Measurements from ENCODE around the gene ANTKMT. TPM values are rescaled to one million over a fixed set of nuclear protein-coding genes. Genes with fewer than 3 reads are reported as not detected.
"Not testable (repeated sequence)": the region's sequence is repeated elsewhere in the genome, so short reads cannot be mapped to it uniquely, and the experiment has no call there.

ANTKMT gene
- total and polyA plus RNA-seq, 2 of the 4 experiments (the other 2 are of a cell fraction): 7.3 to 16.2 TPM

DNA sequence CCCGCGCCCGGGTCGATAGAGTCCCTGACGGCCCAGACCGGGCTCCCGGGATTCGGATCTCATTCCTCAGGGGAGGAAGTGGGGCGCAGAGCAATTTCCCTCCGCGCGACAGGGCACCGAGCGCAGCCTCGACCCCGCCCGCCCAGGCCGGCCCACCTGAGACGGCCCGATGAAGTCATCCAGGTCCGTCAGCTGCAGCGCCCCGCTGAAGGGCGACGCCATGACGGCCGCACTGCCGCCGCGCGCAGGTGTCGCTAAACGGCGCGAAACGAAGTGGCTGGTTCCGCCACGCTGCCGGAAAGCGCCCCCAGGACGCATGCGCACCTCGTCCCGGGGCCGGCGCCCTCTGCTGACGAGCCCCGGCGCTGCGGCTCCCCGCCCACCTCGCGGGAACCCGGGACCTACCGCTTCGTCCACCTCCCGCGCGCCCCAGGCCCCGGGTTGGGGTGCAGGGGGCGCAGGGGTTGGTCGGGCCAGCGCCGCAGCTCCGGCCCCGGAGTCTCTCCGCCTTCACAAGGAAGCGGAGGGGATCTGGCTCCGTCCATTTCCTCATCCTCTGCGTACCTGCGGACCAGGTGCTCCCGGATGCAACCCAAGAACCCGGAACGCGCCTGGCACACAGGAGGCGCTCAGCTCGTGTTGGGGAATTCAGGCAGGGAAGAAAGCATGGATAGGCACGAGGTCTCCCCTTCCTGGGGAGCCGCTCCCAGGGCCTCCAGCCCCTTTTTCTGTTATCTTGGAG, 20.0 kb downstream of the ANTKMT start, which contains the start of gene CIAO3 (continued):
- TF ChIP-seq RFX5 (IDR thresholded peaks at IDR 0.05; ENCODE audit: low read depth, low read length): no peak

DNA sequence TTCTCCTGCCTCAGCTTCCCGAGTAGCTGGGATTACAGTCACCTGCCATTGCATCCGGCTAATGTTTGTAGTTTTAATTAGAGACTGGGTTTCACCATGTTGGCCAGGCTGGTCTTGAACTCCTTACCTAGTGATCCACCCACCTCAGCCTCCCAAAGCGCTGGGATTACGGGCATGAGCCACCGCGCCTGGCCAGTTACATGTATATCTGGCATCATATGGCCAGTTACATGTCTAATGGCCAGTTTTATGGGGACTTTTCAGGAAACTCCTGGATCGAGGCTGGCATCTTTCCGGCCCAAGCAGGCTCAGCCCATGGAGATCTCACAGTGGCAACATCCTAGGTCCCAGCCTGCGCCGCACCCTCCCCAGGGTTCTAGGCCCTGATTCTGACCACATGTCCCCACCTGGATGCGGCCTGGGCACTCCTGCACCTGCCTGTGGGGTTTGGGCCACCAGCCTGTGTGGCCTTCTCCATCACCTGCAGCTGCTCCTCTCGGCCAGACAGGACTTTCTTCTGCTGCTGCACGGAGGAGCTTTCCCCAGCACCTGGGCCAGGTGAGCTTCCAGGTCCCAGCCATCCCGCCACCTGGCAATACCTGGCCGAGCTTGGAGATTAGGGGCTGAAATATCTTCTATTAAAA, 21.2 kb downstream of the ANTKMT start:
- H3K9me1 ChIP-seq (ENCODE audit: insufficient read depth, low read length): peaks cover 4% of the 10 kb centered on the region; the same call in 1 of the 2 replicates
- no peak overlapping the region for H4K8ac ChIP-seq (ENCODE audit: low read depth in 2 of 2, low read length in 2 of 2)
- H3K27ac ChIP-seq (ENCODE audit: insufficient read depth, low read length): no peak overlapping the region
- H3K56ac ChIP-seq (ENCODE audit: extremely low read depth, insufficient read depth, low read length): no peak overlapping the region
- no peak for ATAC-seq (ENCODE audit: low read depth)
- intact Hi-C loops (cut with micrococcal nuclease): loop anchor here (5.0 kb wide), 1 partner anchor 45 kb away; the partner anchor contains the start of genes CHTF18 and RPUSD1
- H3K9me3 ChIP-seq (ENCODE audit: control insufficient read depth, insufficient read depth, low read length): no peaks in the 10 kb centered on the region
- no peak overlapping the region for H3K9ac ChIP-seq (ENCODE audit: low read depth, low read length)
- H2BK5ac ChIP-seq (ENCODE audit: low read depth, low read length, poor library complexity, severe bottlenecking): no peak overlapping the region
- ChIA-PET CTCF (interaction anchor here (0.6 kb wide), 1 partner anchor 43 kb away, joined by 3 read pairs; no protein-coding TSS in a partner anchor), POLR2A (ENCODE audit: unreplicated experiment) (no interaction called here)
- H3K79me1 ChIP-seq (ENCODE audit: low read depth in 1 of 2, low read length in 2 of 2): peaks cover 7 to 18% of the 10 kb centered on the region in 2 experiments
- 0 out of 2 replicates have a peak, but pooled peaks cover 5% of the 10 kb centered on the region for H4K20me1 ChIP-seq (ENCODE audit: insufficient read depth, low read length)
- no TSS peak for BruUV-seq (replicated peaks)
- H2AK5ac ChIP-seq (ENCODE audit: low read depth, low read length): no peak overlapping the region
- H2BK15ac ChIP-seq (ENCODE audit: low read depth, low read length): no peak overlapping the region
- TF ChIP-seq POLR2A (IDR thresholded peaks at IDR 0.05; ENCODE audit: low read depth, low read length): no peak
- no peak for TF ChIP-seq RCOR1 (IDR thresholded peaks at IDR 0.05; ENCODE audit: insufficient replicate concordance, low read length)
- no peak for TF ChIP-seq RFX5 (IDR thresholded peaks at IDR 0.05; ENCODE audit: low read depth, low read length)
- no peak for DNase-seq
- dilution Hi-C loops (cut with HindIII; ENCODE audit: low sequenced_read_pairs, unreplicated experiment): no loop called here
- no peak overlapping the region for H4K5ac ChIP-seq (ENCODE audit: low read depth, low read length)
- H2BK20ac ChIP-seq (ENCODE audit: low read depth, low read length): no peak overlapping the region
- H2AK9ac ChIP-seq (replicated peaks; ENCODE audit: low read depth, low read length, poor library complexity): no peak overlapping the region
- peaks cover 5% of the 10 kb centered on the region; the same call in 1 of the 2 replicates for H3K4me1 ChIP-seq (ENCODE audit: control insufficient read depth, insufficient read depth, low read length)
- H3K23ac ChIP-seq (ENCODE audit: low read depth, low read length): no peak overlapping the region
- H3K4ac ChIP-seq (ENCODE audit: low read depth, low read length): no peak overlapping the region
- H3K18ac ChIP-seq (ENCODE audit: low read depth, low read length): no peak overlapping the region
- H3K4me3 ChIP-seq (ENCODE audit: insufficient read depth, low read depth, low read length): no peak overlapping the region
- no peak overlapping the region for H2BK120ac ChIP-seq (ENCODE audit: low read depth, low read length)
- no peak overlapping the region for H3K4me2 ChIP-seq (ENCODE audit: low read depth, low read length)
- no peaks in the 10 kb centered on the region for H3K27me3 ChIP-seq (ENCODE audit: control insufficient read depth, insufficient read depth, low read length)
- peaks cover 6% of the 10 kb centered on the region; the same call in 1 of the 2 replicates for H3K36me3 ChIP-seq (ENCODE audit: control insufficient read depth, insufficient read depth, low read length)
- in situ Hi-C loops (cut with MboI; ENCODE audit: low sequenced_read_pairs): no loop called here
- H2AFZ ChIP-seq (replicated peaks; ENCODE audit: low read length, poor library complexity): no peak overlapping the region
- H3K14ac ChIP-seq (replicated peaks; ENCODE audit: low read depth, low read length): no peak overlapping the region
- WGBS, 2 experiments (ENCODE audit: extremely low coverage in 2 of 2, insufficient read length in 1 of 2): 93% methylated on average over 7 of the region's 15 CpGs; no CpG with 5 or more reads in 1 of the 2 experiments
- H4K91ac ChIP-seq (ENCODE audit: insufficient read depth, low read depth, low read length): no peak overlapping the region

DNA sequence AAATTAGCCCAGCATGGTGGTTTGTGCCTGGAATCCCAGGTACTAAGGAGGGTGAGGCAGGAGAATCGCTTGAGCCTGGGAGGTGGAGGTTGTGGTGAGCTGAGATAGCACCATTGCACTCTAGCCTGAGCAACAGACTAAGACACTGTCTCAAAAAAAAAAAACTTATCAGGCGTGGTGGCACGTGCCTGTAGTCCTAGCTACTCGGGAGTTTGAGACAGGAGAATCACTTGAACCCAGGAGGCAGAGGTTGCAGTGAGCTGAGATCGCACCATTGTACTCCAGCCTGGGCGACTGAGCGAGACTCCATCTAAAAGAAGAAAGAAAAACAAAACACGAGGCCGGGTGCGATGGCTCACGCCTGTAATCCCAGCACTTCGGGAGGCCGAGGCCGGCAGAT, 21.9 kb downstream of the ANTKMT start:
- dilution Hi-C loops (cut with HindIII; ENCODE audit: low sequenced_read_pairs, unreplicated experiment); H4K20me1 ChIP-seq (ENCODE audit: insufficient read depth, low read length); H2BK15ac ChIP-seq (ENCODE audit: low read depth, low read length); H2BK5ac ChIP-seq (ENCODE audit: low read depth, low read length, poor library complexity, severe bottlenecking); H3K18ac ChIP-seq (ENCODE audit: low read depth, low read length); H3K27me3 ChIP-seq (ENCODE audit: control insufficient read depth, insufficient read depth, low read length); H4K91ac ChIP-seq (ENCODE audit: insufficient read depth, low read depth, low read length); H3K4me2 ChIP-seq (ENCODE audit: low read depth, low read length); H2AK9ac ChIP-seq (replicated peaks; ENCODE audit: low read depth, low read length, poor library complexity); DNase-seq; H3K14ac ChIP-seq (replicated peaks; ENCODE audit: low read depth, low read length); POLR2A ChIA-PET (ENCODE audit: unreplicated experiment); H2BK20ac ChIP-seq (ENCODE audit: low read depth, low read length); H3K4ac ChIP-seq (ENCODE audit: low read depth, low read length); H4K8ac ChIP-seq (ENCODE audit: low read depth in 2 of 2, low read length in 2 of 2); H3K9me1 ChIP-seq (ENCODE audit: insufficient read depth, low read length); H3K4me3 ChIP-seq (ENCODE audit: insufficient read depth, low read depth, low read length); H3K9me3 ChIP-seq (ENCODE audit: control insufficient read depth, insufficient read depth, low read length); BruUV-seq (replicated peaks); H2AK5ac ChIP-seq (ENCODE audit: low read depth, low read length); H3K23ac ChIP-seq (ENCODE audit: low read depth, low read length); H2AFZ ChIP-seq (replicated peaks; ENCODE audit: low read length, poor library complexity); in situ Hi-C loops (cut with MboI; ENCODE audit: low sequenced_read_pairs); H2BK120ac ChIP-seq (ENCODE audit: low read depth, low read length); ATAC-seq (ENCODE audit: low read depth); H3K56ac ChIP-seq (ENCODE audit: extremely low read depth, insufficient read depth, low read length); H4K5ac ChIP-seq (ENCODE audit: low read depth, low read length); H3K27ac ChIP-seq (ENCODE audit: insufficient read depth, low read length); H3K4me1 ChIP-seq (ENCODE audit: control insufficient read depth, insufficient read depth, low read length); H3K36me3 ChIP-seq (ENCODE audit: control insufficient read depth, insufficient read depth, low read length); H3K9ac ChIP-seq (ENCODE audit: low read depth, low read length): not testable (repeated sequence)
- intact Hi-C loops (cut with micrococcal nuclease): loop anchor here (5.0 kb wide), 1 partner anchor 44 kb away; the partner anchor contains the start of genes CHTF18 and RPUSD1
- peaks cover 7 to 15% of the 10 kb centered on the region in 2 experiments for H3K79me1 ChIP-seq (ENCODE audit: low read depth in 1 of 2, low read length in 2 of 2)
- CTCF ChIA-PET: interaction anchor here (0.6 kb wide), 1 partner anchor 43 kb away, joined by 3 read pairs; no protein-coding TSS in a partner anchor
- 100% methylated on average over 3 of the region's 14 CpGs; no CpG with 5 or more reads in 1 of the 2 experiments for WGBS, 2 experiments (ENCODE audit: extremely low coverage in 2 of 2, insufficient read length in 1 of 2)

All from IMR-90 (cell line).